Naive B cell (primary cell): Measurements from ENCODE around the gene IFITM10. TPM values are rescaled to one million over a fixed set of nuclear protein-coding genes. Genes with fewer than 3 reads are reported as not detected.

Source experiments
- ATAC-seq, 2 donors: fragments of 150-1000 bp; cut with Tn5 transposase; 2 replicates each; pipeline ENCODE4 v1.10.0; 2021; ENCODE audit warnings: low read depth in 2 of 2, mild to moderate bottlenecking in 2 of 2, moderate library complexity in 2 of 2
- DNase-seq: peaks from one replicate; pipeline ENCODE4 v3.0.0; 2022
- H3K27ac Mint-ChIP-seq, 6 donors: one replicate each; pipeline ENCODE4 v1.8.0; 2020 to 2022; ENCODE audit warnings: mild to moderate bottlenecking in 6 of 6, mixed read lengths in 6 of 6, moderate library complexity in 5 of 6, inconsistent platforms in 2 of 6
- H3K27me3 Mint-ChIP-seq, 3 donors: one replicate each; pipeline ENCODE4 v1.8.0; 2021 to 2022; ENCODE audit warnings: mixed read lengths in 3 of 3, mild to moderate bottlenecking in 1 of 3
- H3K36me3 Mint-ChIP-seq, 2 donors: one replicate each; pipeline ENCODE4 v1.8.0; 2020 to 2022; ENCODE audit warnings: mixed read lengths in 2 of 2, inconsistent platforms in 1 of 2, mild to moderate bottlenecking in 1 of 2
- H3K4me1 Mint-ChIP-seq, 3 donors: one replicate each; pipeline ENCODE4 v1.8.0; 2020 to 2022; ENCODE audit warnings: mixed read lengths in 3 of 3, inconsistent platforms in 1 of 3, mild to moderate bottlenecking in 1 of 3, moderate library complexity in 1 of 3
- H3K4me3 Mint-ChIP-seq, 8 donors: one replicate each; pipeline ENCODE4 v1.8.0; 2020 to 2022; ENCODE audit warnings: mild to moderate bottlenecking in 8 of 8, mixed read lengths in 8 of 8, moderate library complexity in 8 of 8, inconsistent platforms in 2 of 8
- H3K9me3 Mint-ChIP-seq, 7 donors: one replicate each; pipeline ENCODE4 v1.8.0; 2020 to 2022; ENCODE audit warnings: mixed read lengths in 7 of 7, mild to moderate bottlenecking in 5 of 7, inconsistent platforms in 2 of 7, moderate library complexity in 1 of 7
- polyA plus RNA-seq, 6 donors: library from polyadenylated mRNA; unstranded; fragments of 300-500 nt; fragmentation: Illumina TruSeq; gene quantifications; one replicate each; pipeline ENCODE4 v1.2.3, GENCODE V29; 2021; ENCODE audit warnings: low read depth in 6 of 6

The IFITM10 gene
- polyA plus RNA-seq, 6 donors from 2014 or later = not detected

DNA sequence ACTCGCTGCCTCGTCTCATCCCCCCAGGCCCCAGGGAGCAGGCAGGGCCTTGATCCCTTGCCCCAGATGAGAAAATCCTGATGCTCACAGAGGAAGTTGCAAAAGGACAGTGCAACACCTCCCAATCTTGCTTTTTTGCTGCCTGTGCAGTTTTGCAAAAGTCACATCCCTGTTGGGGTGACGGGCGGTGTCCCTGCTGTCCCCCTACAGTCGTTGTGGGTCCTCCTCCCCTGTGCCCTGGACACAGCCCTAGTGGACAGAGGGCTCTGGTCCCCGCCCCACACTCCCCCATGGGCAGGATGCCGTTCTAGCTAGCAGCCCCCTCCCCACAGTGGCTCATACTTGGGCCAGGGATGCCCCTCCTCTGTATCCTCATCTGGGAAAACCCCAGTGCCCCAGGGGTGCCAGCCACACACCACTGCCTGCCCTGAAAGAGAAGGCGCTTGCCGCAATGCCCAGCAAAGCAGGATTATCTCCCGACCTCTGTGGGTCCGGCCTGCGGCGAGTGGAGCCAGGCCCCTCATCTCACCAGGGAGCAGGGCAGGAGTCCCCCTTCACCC lies 31.7 kb upstream of the IFITM10 start:
- Mint-ChIP-seq H3K4me3 (no peak overlapping the region), H3K27ac (peak overlapping the region in 1 of 6 donors; percentile 60), H3K9me3 (no peaks in the 10 kb centered on the region), H3K36me3 (no peaks in the 10 kb centered on the region), H3K4me1 (peaks cover 1 to 22% (median 21%) of the 10 kb centered on the region in 3 donors), H3K27me3 (peaks cover 0 to 29% (median 29%) of the 10 kb centered on the region in 3 donors)
- ATAC-seq (no peak), DNase-seq (no peak)

- H3K27me3 Mint-ChIP-seq = peaks cover 3 to 31% (median 29%) of the 10 kb centered on the region in 3 donors
- no peak for ATAC-seq
- no peak for DNase-seq
- no peak overlapping the region for H3K4me3 Mint-ChIP-seq
- no peaks in the 10 kb centered on the region for H3K36me3 Mint-ChIP-seq
- no peak overlapping the region for H3K27ac Mint-ChIP-seq
- H3K9me3 Mint-ChIP-seq = peaks cover 0 to 2% (median 0%) of the 10 kb centered on the region in 7 donors
- peaks cover 1 to 24% (median 21%) of the 10 kb centered on the region in 3 donors for H3K4me1 Mint-ChIP-seq
Observed at GRCh38 chr11:1781593-1781975, 31.2 kb upstream of the IFITM10 start.

- no peak overlapping the region for H3K4me3 Mint-ChIP-seq
- peaks cover 1 to 24% (median 21%) of the 10 kb centered on the region in 3 donors for H3K4me1 Mint-ChIP-seq
- peaks cover 0 to 2% (median 0%) of the 10 kb centered on the region in 7 donors for H3K9me3 Mint-ChIP-seq
- peaks cover 5 to 28% (median 27%) of the 10 kb centered on the region in 3 donors for H3K27me3 Mint-ChIP-seq
- ATAC-seq = no peak
- no peak for DNase-seq
- H3K36me3 Mint-ChIP-seq = no peaks in the 10 kb centered on the region
- H3K27ac Mint-ChIP-seq = peak overlapping the region in 1 of 6 donors; percentile 59
Observed at GRCh38 chr11:1780700-1781592, 30.6 kb upstream of the IFITM10 start.

- DNase-seq = no peak
- Mint-ChIP-seq H3K27me3 (peaks cover 5 to 30% (median 26%) of the 10 kb centered on the region in 3 donors), H3K9me3 (peaks cover 0 to 2% (median 0%) of the 10 kb centered on the region in 7 donors), H3K4me1 (peaks cover 1 to 24% (median 21%) of the 10 kb centered on the region in 3 donors), H3K27ac (peak overlapping the region in 1 of 6 donors; percentile 59), H3K4me3 (no peak overlapping the region), H3K36me3 (peaks cover 0 to under 1% of the 10 kb centered on the region in 2 donors)
- no peak for ATAC-seq
Observed at GRCh38 chr11:1779806-1780699, 29.7 kb upstream of the IFITM10 start.

DNA sequence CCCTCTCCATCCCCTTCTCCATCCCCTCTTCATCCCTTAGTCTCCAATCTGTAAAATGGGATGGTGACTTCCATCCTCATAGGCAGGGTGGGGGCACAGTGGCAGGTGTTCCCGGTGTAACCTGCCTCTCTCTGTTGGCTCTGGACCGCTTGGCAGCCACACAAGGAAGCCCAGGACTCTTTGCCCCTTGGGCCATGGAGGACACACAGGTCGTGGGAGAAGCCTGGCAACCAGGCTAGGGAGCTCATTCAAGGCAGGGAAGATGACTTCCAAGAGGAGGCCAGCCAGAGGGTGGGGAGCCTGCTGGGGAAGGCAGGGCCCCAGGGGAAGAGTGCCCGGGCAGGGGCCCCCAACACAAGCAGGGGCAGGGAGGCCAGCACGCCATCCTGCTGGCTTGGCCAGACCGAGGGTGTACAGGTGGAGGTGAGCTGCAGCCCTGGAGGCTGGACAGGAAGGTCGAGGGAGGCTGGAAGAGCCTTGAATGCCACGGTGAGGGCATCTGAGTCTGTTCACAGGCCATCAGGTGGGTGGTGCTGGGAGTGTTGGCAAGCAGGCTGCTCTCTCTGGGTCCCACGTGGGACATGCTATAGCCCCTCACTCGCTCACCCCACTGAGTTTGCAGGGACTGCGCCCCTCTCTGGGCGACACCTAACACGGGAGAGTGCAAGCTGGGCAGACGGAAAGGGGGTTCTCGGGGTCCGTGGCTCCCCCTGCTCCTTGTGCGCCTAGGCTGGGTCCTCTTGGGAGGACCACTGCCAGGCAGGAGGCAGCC lies 28.8 kb upstream of the IFITM10 start:
- H3K36me3 Mint-ChIP-seq = peaks cover 0 to 9% of the 10 kb centered on the region in 2 donors
- peak overlapping the region in 1 of 6 donors; percentile 19 for H3K27ac Mint-ChIP-seq
- peaks cover 1 to 24% (median 21%) of the 10 kb centered on the region in 3 donors for H3K4me1 Mint-ChIP-seq
- peaks cover 0 to 2% (median 0%) of the 10 kb centered on the region in 7 donors for H3K9me3 Mint-ChIP-seq
- peaks cover 12 to 38% (median 34%) of the 10 kb centered on the region in 3 donors for H3K27me3 Mint-ChIP-seq
- DNase-seq (no peak), ATAC-seq (no peak)
- H3K4me3 Mint-ChIP-seq = no peak overlapping the region

GRCh38 chr11:1778141-1778911 lies 27.9 kb upstream of the IFITM10 start:
- Mint-ChIP-seq H3K27me3 (peaks cover 12 to 47% (median 43%) of the 10 kb centered on the region in 3 donors), H3K27ac (peak overlapping the region in 1 of 6 donors; percentile 19), H3K9me3 (peaks cover 0 to 2% (median 0%) of the 10 kb centered on the region in 7 donors), H3K4me1 (peaks cover 1 to 24% (median 21%) of the 10 kb centered on the region in 3 donors), H3K4me3 (no peak overlapping the region), H3K36me3 (peaks cover 0 to 14% of the 10 kb centered on the region in 2 donors)
- DNase-seq (no peak), ATAC-seq (no peak)

- Mint-ChIP-seq H3K4me3 (no peak overlapping the region), H3K27me3 (peaks cover 12 to 52% (median 47%) of the 10 kb centered on the region in 3 donors), H3K27ac (no peak overlapping the region), H3K4me1 (peaks cover 1 to 24% (median 21%) of the 10 kb centered on the region in 3 donors), H3K36me3 (peaks cover 0 to 14% of the 10 kb centered on the region in 2 donors), H3K9me3 (peaks cover 0 to 2% (median 0%) of the 10 kb centered on the region in 7 donors)
- ATAC-seq (no peak), DNase-seq (no peak)
Observed at GRCh38 chr11:1777737-1778136, 27.3 kb upstream of the IFITM10 start.

DNA sequence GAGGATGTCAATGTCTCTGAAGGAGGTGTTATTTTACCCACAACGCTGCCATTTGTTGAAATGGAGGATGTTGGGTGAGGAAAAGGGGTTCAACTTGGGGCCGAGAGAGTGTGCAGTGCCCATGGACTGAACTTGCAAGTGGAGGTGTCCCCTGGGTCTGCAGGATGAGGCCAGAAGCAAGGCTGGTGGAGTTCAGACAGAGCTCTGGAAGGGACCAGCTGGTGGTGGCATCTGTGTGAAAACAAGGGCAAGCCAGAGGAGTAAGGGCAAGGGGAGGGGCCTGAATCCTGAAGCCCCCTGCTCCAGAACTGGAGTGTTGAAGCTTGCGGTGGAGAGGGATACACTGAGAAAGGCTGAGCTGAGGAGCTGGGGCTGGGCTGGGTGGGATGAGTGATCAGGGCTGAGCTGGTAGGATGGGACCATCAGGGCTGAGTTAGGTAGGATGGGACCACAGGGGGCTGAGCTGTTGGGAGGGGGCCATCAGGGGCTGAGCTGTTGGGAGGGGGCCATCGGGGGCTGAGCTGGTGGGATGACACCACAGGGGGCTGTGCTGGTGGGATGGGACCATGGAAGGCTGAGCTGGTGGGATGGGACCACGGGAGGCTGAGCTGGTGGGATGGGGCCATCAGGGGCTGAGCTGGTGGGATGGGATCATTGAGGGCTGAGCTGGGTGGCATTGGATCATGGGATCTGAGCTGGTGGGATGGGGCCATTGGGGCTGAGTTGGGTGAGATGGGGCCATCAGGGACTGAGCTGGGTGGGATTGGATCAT lies 26.7 kb upstream of the IFITM10 start:
- H3K4me3 Mint-ChIP-seq = peak overlapping the region in 1 of 8 donors; percentile 47
- no peak for DNase-seq
- H3K4me1 Mint-ChIP-seq = peaks cover 6 to 24% (median 23%) of the 10 kb centered on the region in 3 donors
- H3K27me3 Mint-ChIP-seq = peaks cover 15 to 57% (median 52%) of the 10 kb centered on the region in 3 donors
- ATAC-seq = no peak
- H3K9me3 Mint-ChIP-seq = peaks cover 0 to 3% (median 0%) of the 10 kb centered on the region in 7 donors
- peak overlapping the region in 1 of 6 donors; percentile 59 for H3K27ac Mint-ChIP-seq
- H3K36me3 Mint-ChIP-seq = peaks cover 0 to 14% of the 10 kb centered on the region in 2 donors

DNA sequence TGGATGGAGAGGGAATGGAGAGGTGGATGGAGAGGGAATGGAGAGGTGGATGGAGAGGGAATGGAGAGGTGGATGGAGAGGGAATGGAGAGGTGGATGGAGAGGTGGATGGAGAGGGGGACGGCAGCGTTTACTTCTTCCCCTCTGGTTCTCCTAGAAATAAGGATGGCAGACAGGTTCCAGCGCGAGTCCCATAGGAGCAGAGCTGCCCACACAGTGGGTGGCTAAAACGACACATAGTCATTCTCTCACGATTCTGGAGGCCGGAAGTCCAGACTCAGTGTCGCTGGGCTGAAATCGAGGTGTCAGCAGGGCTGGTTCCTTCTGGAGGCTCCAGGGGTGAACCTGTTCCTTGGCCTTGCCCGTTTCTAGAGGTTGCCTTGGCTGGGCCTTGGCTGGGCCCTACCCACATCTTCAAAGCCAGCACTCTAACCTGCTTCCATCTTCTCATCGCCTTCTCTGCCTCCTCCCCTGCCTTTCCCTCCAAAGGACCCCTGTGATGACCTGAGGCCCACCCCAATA lies 26.0 kb upstream of the IFITM10 start:
- no peak for ATAC-seq
- Mint-ChIP-seq H3K27ac (no peak overlapping the region), H3K27me3 (peaks cover 19 to 65% (median 59%) of the 10 kb centered on the region in 3 donors)

GRCh38 chr11:1774886-1775285 lies 24.5 kb upstream of the IFITM10 start:
- no peak overlapping the region for H3K27ac Mint-ChIP-seq
- peaks cover 0 to 14% of the 10 kb centered on the region in 2 donors for H3K36me3 Mint-ChIP-seq
- no peak for ATAC-seq
- H3K9me3 Mint-ChIP-seq = peaks cover 0 to 3% (median 0%) of the 10 kb centered on the region in 7 donors
- no peak overlapping the region for H3K4me3 Mint-ChIP-seq
- peaks cover 8 to 11% (median 9%) of the 10 kb centered on the region in 3 donors for H3K4me1 Mint-ChIP-seq
- peaks cover 27 to 77% (median 74%) of the 10 kb centered on the region in 3 donors for H3K27me3 Mint-ChIP-seq
- DNase-seq = no peak

More for the DNA sequence above, 26.0 kb upstream of the IFITM10 start:
- Mint-ChIP-seq H3K36me3 (peaks cover 0 to 14% of the 10 kb centered on the region in 2 donors), H3K4me1 (peaks cover 8 to 24% (median 23%) of the 10 kb centered on the region in 3 donors), H3K9me3 (peaks cover 0 to 3% (median 0%) of the 10 kb centered on the region in 7 donors), H3K4me3 (peak overlapping the region in 1 of 8 donors; percentile 47)
- DNase-seq = no peak
